Duodenal mucosa (tissue), 2 donors: ENCODE results near the gene ABCA5.
"Not testable (repeated sequence)": the region's sequence is repeated elsewhere in the genome, so short reads cannot be mapped to it uniquely, and the experiment has no call there.

Source experiments
- H3K27ac ChIP-seq: one replicate; pipeline ENCODE4 v1.7.0; 2013; ENCODE audit warnings: low read depth, low read length
- H3K27me3 ChIP-seq, 2 donors: one replicate each; pipeline ENCODE4 v1.7.0; 2013; ENCODE audit warnings: low read length in 2 of 2, control low read depth in 1 of 2; ENCODE audit not compliant: insufficient read depth in 2 of 2, control insufficient read depth in 1 of 2
- H3K36me3 ChIP-seq, 2 donors: one replicate each; pipeline ENCODE4 v1.7.0; 2013; ENCODE audit warnings: low read length in 2 of 2, control low read depth in 1 of 2; ENCODE audit not compliant: insufficient read depth in 2 of 2, control insufficient read depth in 1 of 2
- H3K4me1 ChIP-seq, 2 donors: one replicate each; pipeline ENCODE4 v1.7.0; 2013; ENCODE audit warnings: low read length in 2 of 2, control low read depth in 1 of 2; ENCODE audit not compliant: insufficient read depth in 2 of 2, control insufficient read depth in 1 of 2
- H3K4me3 ChIP-seq, 2 donors: one replicate each; pipeline ENCODE4 v1.7.0; 2013; ENCODE audit warnings: low read length in 2 of 2, low read depth in 1 of 2
- H3K9ac ChIP-seq, 2 donors: one replicate each; pipeline ENCODE4 v1.7.0; 2013; ENCODE audit warnings: low read length in 2 of 2, low read depth in 1 of 2
- H3K9me3 ChIP-seq, 2 donors: one replicate each; pipeline ENCODE4 v1.7.0; 2013; ENCODE audit warnings: low read length in 2 of 2, control low read depth in 1 of 2; ENCODE audit not compliant: control insufficient read depth in 1 of 2

The ABCA5 gene

GRCh38 chr17:69223809-69224208 is 103.1 kb downstream of the ABCA5 start:
- no peak overlapping the region for H3K27ac ChIP-seq
- H3K36me3 ChIP-seq: no peaks in the 10 kb centered on the region
- no peaks in the 10 kb centered on the region for H3K27me3 ChIP-seq
- peaks cover 5 to 8% of the 10 kb centered on the region in 2 donors for H3K4me1 ChIP-seq
- H3K4me3 ChIP-seq: no peak overlapping the region
- H3K9ac ChIP-seq: no peak overlapping the region
- no peaks in the 10 kb centered on the region for H3K9me3 ChIP-seq

GRCh38 chr17:69222707-69223258 is 104.2 kb downstream of the ABCA5 start:
- Histone ChIP-seq H3K27me3 (no peaks in the 10 kb centered on the region), H3K4me1 (peaks cover 5 to 8% of the 10 kb centered on the region in 2 donors), H3K4me3 (no peak overlapping the region), H3K27ac (no peak overlapping the region), H3K9ac (no peak overlapping the region), H3K36me3 (no peaks in the 10 kb centered on the region), H3K9me3 (no peaks in the 10 kb centered on the region)

- Histone ChIP-seq H3K27me3 (no peaks in the 10 kb centered on the region), H3K9me3 (no peaks in the 10 kb centered on the region), H3K4me3 (no peak overlapping the region), H3K27ac (no peak overlapping the region), H3K36me3 (no peaks in the 10 kb centered on the region), H3K4me1 (peaks cover 5 to 8% of the 10 kb centered on the region in 2 donors), H3K9ac (no peak overlapping the region)
These were observed 106.8 kb downstream of the ABCA5 start for GRCh38 chr17:69220098-69220497.

- Histone ChIP-seq H3K9me3 (no peaks in the 10 kb centered on the region), H3K4me1 (peaks cover 5 to 8% of the 10 kb centered on the region in 2 donors), H3K36me3 (no peaks in the 10 kb centered on the region), H3K27me3 (no peaks in the 10 kb centered on the region), H3K9ac (no peak overlapping the region), H3K27ac (no peak overlapping the region), H3K4me3 (no peak overlapping the region)
These were observed 107.9 kb downstream of the ABCA5 start for GRCh38 chr17:69218986-69219385.

- no peak overlapping the region for H3K4me3 ChIP-seq
- no peaks in the 10 kb centered on the region for H3K27me3 ChIP-seq
- H3K9me3 ChIP-seq: no peaks in the 10 kb centered on the region
- H3K27ac ChIP-seq: no peak overlapping the region
- no peaks in the 10 kb centered on the region for H3K4me1 ChIP-seq
- no peak overlapping the region for H3K9ac ChIP-seq
- H3K36me3 ChIP-seq: no peaks in the 10 kb centered on the region
These were observed 113.7 kb downstream of the ABCA5 start for GRCh38 chr17:69213059-69213813.

GRCh38 chr17:69208640-69209039 is 118.3 kb downstream of the ABCA5 start:
- H3K27ac ChIP-seq: no peak overlapping the region
- no peaks in the 10 kb centered on the region for H3K27me3 ChIP-seq
- no peak overlapping the region for H3K9ac ChIP-seq

GRCh38 chr17:69207151-69207550 is 119.8 kb downstream of the ABCA5 start:
- Histone ChIP-seq H3K9me3 (no peaks in the 10 kb centered on the region), H3K9ac (no peak overlapping the region), H3K4me3 (no peak overlapping the region)

More at GRCh38 chr17:69208640-69209039, 118.3 kb downstream of the ABCA5 start:
- H3K9me3 ChIP-seq: no peaks in the 10 kb centered on the region
- H3K36me3 ChIP-seq: no peaks in the 10 kb centered on the region
- H3K4me3 ChIP-seq: no peak overlapping the region
- no peaks in the 10 kb centered on the region for H3K4me1 ChIP-seq

GRCh38 chr17:69198238-69198637 is 128.7 kb downstream of the ABCA5 start:
- no peaks in the 10 kb centered on the region for H3K27me3 ChIP-seq
- H3K4me1 ChIP-seq: no peaks in the 10 kb centered on the region
- no peaks in the 10 kb centered on the region for H3K9me3 ChIP-seq
- H3K27ac ChIP-seq: no peak overlapping the region
- H3K36me3 ChIP-seq: no peaks in the 10 kb centered on the region
- no peak overlapping the region for H3K4me3 ChIP-seq
- H3K9ac ChIP-seq: no peak overlapping the region

More at GRCh38 chr17:69207151-69207550, 119.8 kb downstream of the ABCA5 start:
- no peaks in the 10 kb centered on the region for H3K4me1 ChIP-seq
- H3K27me3 ChIP-seq: no peaks in the 10 kb centered on the region
- no peak overlapping the region for H3K27ac ChIP-seq
- no peaks in the 10 kb centered on the region for H3K36me3 ChIP-seq

GRCh38 chr17:69196105-69196653 is 130.8 kb downstream of the ABCA5 start:
- not testable (repeated sequence) for H3K27me3 ChIP-seq, H3K36me3 ChIP-seq, H3K4me1 ChIP-seq, H3K9me3 ChIP-seq, H3K27ac ChIP-seq, H3K4me3 ChIP-seq, H3K9ac ChIP-seq
